SJCRH30 (cell line): ENCODE data around the gene SEPTIN5. TPM values are rescaled to one million over a fixed set of nuclear protein-coding genes. Genes with fewer than 3 reads are reported as not detected.

Experiments used
- DNase-seq, 2 experiments: peaks; one replicate each; pipeline ENCODE4 v3.0.0-alpha.2; 2015 to 2020
- H3K27ac ChIP-seq: fragments of 250-450 bp; sonication (Bioruptor Pico); 2 replicates; pipeline ENCODE4 v1.5.1; 2020; ENCODE audit warnings: mild to moderate bottlenecking, moderate library complexity
- H3K27me3 ChIP-seq: fragments of 250-450 bp; sonication (Bioruptor Pico); 2 replicates; pipeline ENCODE4 v1.5.1; 2020; ENCODE audit warnings: mild to moderate bottlenecking, moderate library complexity
- H3K36me3 ChIP-seq: fragments of 250-450 bp; sonication (Bioruptor Pico); 2 replicates; pipeline ENCODE4 v1.5.1; 2020; ENCODE audit warnings: mild to moderate bottlenecking, moderate library complexity
- H3K4me1 ChIP-seq: fragments of 250-450 bp; sonication (Bioruptor Pico); 2 replicates; pipeline ENCODE4 v1.5.1; 2020; ENCODE audit warnings: mild to moderate bottlenecking, moderate library complexity
- H3K4me3 ChIP-seq: fragments of 250-450 bp; sonication (Bioruptor Pico); 2 replicates; pipeline ENCODE4 v1.5.1; 2020; ENCODE audit warnings: mild to moderate bottlenecking, moderate library complexity
- H3K9me3 ChIP-seq: fragments of 250-450 bp; sonication (Bioruptor Pico); replicated peaks from 2 replicates; pipeline ENCODE4 v1.5.1; 2020; ENCODE audit warnings: mild to moderate bottlenecking, moderate library complexity
- total RNA-seq: library from RNA; depleted of rRNA; stranded (reverse); fragments of >200 nt; shearing (Covaris generic); gene quantifications from 2 replicates; pipeline ENCODE4 v1.2.3, GENCODE V29; 2014; rRNA removed

SEPTIN5 gene
- total RNA-seq, 1 experiment from 2014 or later = 11.9 TPM

DNA sequence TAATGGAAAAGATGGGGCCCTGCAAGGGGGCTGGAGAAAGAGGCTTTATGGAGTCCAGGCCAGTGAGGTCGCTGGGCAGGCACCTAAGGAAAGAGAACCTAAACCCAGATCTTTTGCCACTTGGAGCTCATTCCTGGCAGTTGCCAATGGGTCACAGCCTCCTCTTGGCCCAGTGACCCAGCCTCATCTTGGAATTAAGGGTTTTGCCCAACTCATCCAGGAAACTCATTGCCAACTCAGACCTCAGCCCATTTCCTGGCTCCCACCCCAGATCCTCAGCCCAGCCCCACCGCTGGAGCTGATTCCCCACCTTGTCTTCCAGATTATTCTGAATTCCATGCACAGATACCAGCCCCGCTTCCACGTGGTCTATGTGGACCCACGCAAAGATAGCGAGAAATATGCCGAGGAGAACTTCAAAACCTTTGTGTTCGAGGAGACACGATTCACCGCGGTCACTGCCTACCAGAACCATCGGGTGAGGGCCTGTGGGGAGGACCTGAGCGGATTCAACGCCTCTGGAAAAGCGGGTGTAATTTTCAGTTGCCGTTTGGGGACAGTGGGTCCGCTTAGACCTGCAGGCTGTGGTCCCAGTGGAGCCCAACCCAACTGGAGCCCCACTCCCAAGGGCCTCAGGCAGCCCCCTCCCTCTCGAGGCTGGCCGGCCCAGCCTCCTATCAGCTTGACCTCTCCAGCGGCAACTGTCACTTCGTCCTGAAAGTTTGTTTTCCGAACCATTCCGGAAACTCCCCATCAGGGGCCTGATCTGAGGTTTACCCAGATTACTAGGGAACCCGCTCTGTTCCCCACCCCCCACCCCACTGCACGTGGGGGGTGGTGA lies 50.6 kb downstream of the SEPTIN5 start:
- H3K4me3 ChIP-seq = no peak overlapping the region
- H3K4me1 ChIP-seq = peaks cover under 1% of the 10 kb centered on the region; the same call in 1 of the 2 replicates
- peaks cover 30% of the 10 kb centered on the region for H3K36me3 ChIP-seq
- H3K27me3 ChIP-seq = no peaks in the 10 kb centered on the region
- DNase-seq = no peak
- no peaks in the 10 kb centered on the region for H3K9me3 ChIP-seq
- no peak overlapping the region for H3K27ac ChIP-seq

DNA sequence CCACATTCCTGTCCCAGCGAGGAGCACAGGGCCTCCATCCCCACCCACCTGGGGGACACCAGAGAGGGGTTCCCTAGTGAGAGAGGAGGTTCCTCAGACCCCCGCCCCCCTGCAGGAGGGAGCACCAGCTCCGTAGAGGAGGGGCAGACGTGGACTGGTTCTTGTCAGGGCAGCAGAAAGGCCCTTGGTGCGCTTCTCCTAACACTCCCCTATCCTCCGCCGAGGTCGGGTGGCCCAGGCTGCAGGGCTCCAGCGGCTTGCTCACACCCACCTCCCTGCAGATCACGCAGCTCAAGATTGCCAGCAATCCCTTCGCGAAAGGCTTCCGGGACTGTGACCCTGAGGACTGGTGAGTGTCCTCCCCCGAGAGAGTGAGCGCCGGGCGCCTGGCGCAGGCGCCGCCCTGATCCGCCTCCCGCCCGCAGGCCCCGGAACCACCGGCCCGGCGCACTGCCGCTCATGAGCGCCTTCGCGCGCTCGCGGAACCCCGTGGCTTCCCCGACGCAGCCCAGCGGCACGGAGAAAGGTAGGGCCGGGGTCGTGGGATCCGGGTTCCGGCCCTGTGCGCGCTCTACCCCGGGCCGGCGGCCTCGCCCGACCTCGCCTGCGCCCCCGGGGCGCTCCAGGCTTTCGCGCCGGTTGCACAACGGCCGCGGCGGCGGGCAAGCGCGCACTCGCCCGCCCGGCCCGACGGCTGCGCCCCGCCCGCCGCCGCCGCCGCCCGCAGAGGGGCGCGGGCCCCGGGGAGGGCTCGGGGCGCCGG lies 51.4 kb downstream of the SEPTIN5 start:
- H3K27me3 ChIP-seq = no peaks in the 10 kb centered on the region
- no peak overlapping the region for H3K4me3 ChIP-seq

DNA sequence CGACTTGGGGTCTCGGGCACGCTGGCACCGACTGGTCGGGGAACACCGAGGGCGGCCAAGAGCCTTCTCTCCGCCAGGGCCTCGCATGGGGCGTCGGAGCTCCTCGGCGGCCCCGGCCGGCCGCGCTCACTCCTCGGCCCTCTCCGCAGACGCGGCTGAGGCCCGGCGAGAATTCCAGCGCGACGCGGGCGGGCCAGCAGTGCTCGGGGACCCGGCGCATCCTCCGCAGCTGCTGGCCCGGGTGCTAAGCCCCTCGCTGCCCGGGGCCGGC lies 51.9 kb downstream of the SEPTIN5 start:
- no peaks in the 10 kb centered on the region for H3K4me1 ChIP-seq
- H3K4me3 ChIP-seq = no peak overlapping the region
- H3K9me3 ChIP-seq = no peaks in the 10 kb centered on the region
- no peak overlapping the region for H3K27ac ChIP-seq
- H3K27me3 ChIP-seq = no peaks in the 10 kb centered on the region
- peaks cover 30% of the 10 kb centered on the region for H3K36me3 ChIP-seq
- DNase-seq = no peak

More for the DNA sequence above, 51.4 kb downstream of the SEPTIN5 start:
- Histone ChIP-seq H3K9me3 (no peaks in the 10 kb centered on the region), H3K27ac (no peak overlapping the region), H3K36me3 (peaks cover 30% of the 10 kb centered on the region), H3K4me1 (no peaks in the 10 kb centered on the region)
- no peak for DNase-seq

- H3K27me3 ChIP-seq = no peaks in the 10 kb centered on the region
- H3K36me3 ChIP-seq = peaks cover 30% of the 10 kb centered on the region
- H3K9me3 ChIP-seq = no peaks in the 10 kb centered on the region
- no peaks in the 10 kb centered on the region for H3K4me1 ChIP-seq
- DNase-seq = no peak
- no peak overlapping the region for H3K4me3 ChIP-seq
- no peak overlapping the region for H3K27ac ChIP-seq
These were observed 52.5 kb downstream of the SEPTIN5 start for GRCh38 chr22:19766511-19767426.

GRCh38 chr22:19767427-19768341 lies 53.4 kb downstream of the SEPTIN5 start:
- DNase-seq = no peak
- Histone ChIP-seq H3K4me1 (no peaks in the 10 kb centered on the region), H3K27ac (no peak overlapping the region), H3K27me3 (no peaks in the 10 kb centered on the region), H3K9me3 (no peaks in the 10 kb centered on the region), H3K4me3 (no peak overlapping the region), H3K36me3 (peaks cover 30% of the 10 kb centered on the region)

- Histone ChIP-seq H3K9me3 (no peaks in the 10 kb centered on the region), H3K27me3 (no peaks in the 10 kb centered on the region), H3K4me1 (no peaks in the 10 kb centered on the region), H3K4me3 (no peak overlapping the region), H3K27ac (no peak overlapping the region), H3K36me3 (peaks cover 17% of the 10 kb centered on the region)
- no peak for DNase-seq
These were observed 55.1 kb downstream of the SEPTIN5 start for GRCh38 chr22:19769393-19769715.

GRCh38 chr22:19770349-19771220 lies 56.3 kb downstream of the SEPTIN5 start:
- H3K4me1 ChIP-seq = no peaks in the 10 kb centered on the region
- no peak for DNase-seq
- H3K27ac ChIP-seq = no peak overlapping the region
- no peak overlapping the region for H3K4me3 ChIP-seq
- peaks cover 4% of the 10 kb centered on the region; the same call in 1 of the 2 replicates for H3K36me3 ChIP-seq
- H3K9me3 ChIP-seq = no peaks in the 10 kb centered on the region
- H3K27me3 ChIP-seq = no peaks in the 10 kb centered on the region

GRCh38 chr22:19772422-19772672 lies 58.0 kb downstream of the SEPTIN5 start:
- Histone ChIP-seq H3K4me1 (no peaks in the 10 kb centered on the region), H3K4me3 (no peak overlapping the region), H3K36me3 (peaks cover 2% of the 10 kb centered on the region; the same call in 1 of the 2 replicates), H3K9me3 (no peaks in the 10 kb centered on the region), H3K27ac (no peak overlapping the region), H3K27me3 (no peaks in the 10 kb centered on the region)
- DNase-seq = no peak

Other genes starting within 250 kb of the SEPTIN5 start
- 91.8 and 98.1 TPM in 2 replicates for gene UFD1, start 235.3 kb upstream of the SEPTIN5 start, total RNA-seq
- 48.4 and 56.0 TPM in 2 replicates for gene CDC45, start 234.6 kb upstream of the SEPTIN5 start, total RNA-seq
- 0.04 and 0.20 TPM in 2 replicates for gene CLDN5, start 190.1 kb upstream of the SEPTIN5 start, total RNA-seq
- 2.5 and 4.4 TPM in 2 replicates for gene GP1BB, start 9.0 kb downstream of the SEPTIN5 start, total RNA-seq
- gene TBX1, start 46.3 kb downstream of the SEPTIN5 start, total RNA-seq = 11.8 and 11.9 TPM in 2 replicates
- gene GNB1L, start 140.4 kb downstream of the SEPTIN5 start, total RNA-seq = 12.3 and 12.6 TPM in 2 replicates
- gene RTL10, start 140.4 kb downstream of the SEPTIN5 start, total RNA-seq = 16.2 and 19.1 TPM in 2 replicates
- 69.2 and 74.6 TPM in 2 replicates for gene COMT, start 227.3 kb downstream of the SEPTIN5 start, total RNA-seq
- 17.0 and 17.2 TPM in 2 replicates for gene TXNRD2, start 227.3 kb downstream of the SEPTIN5 start, total RNA-seq